ENCODE data around the gene GRM4. TPM values are rescaled to one million over a fixed set of nuclear protein-coding genes. Genes with fewer than 3 reads are reported as not detected.

GRM4 gene
- total RNA-seq, 2 experiments from 2014 or later = 0.05 TPM; not detected in 1

DNA sequence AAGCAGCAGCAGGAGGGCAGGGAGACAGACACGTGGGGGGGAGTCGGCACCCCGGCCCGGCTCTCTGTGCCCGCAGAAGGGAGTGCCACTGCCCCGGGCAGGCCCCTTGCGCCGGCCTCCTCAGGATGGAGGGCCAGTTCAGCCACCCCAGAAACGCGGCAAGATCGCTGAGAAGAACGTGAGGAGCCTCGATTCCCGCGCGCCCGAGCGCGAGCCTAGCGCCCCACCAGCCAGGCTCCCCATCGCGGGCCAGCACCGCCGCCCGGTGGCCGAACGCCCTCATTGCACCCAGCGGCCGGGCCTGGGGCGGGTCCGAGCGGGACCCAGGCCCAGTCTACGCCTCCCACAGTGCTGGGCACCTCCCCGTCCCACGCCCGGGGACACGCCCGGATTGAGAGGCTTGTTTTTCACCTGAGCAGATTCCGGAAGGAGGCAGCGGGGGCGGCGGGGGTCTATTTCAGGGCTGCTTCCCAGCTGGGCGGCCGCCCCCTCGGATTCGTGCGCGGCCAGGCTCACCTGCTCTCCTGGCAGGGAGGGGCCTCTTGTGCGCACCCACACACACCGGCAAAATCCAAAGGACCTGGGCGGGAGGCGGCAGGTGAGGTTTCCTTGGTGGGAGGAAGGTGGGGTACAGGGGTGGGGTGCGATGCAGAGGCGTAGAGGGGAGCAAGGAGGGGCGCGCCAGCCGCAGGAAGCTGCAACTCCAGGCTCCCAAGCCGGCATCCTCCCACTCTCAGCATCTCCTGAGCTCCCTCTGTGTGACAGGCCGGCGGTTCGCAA lies 9.0 kb upstream of the GRM4 start:
- ChIA-PET POLR2A (no interaction called here), CTCF (interaction anchor here (0.6 to 6.4 kb wide), 19 partner anchors 9 to 771 kb away, joined by 3 to 113 read pairs (median 4); partner anchors contain the start of genes GRM4, IP6K3 and UQCC2)
- intact Hi-C loops (cut with micrococcal nuclease) = loop anchor here (1.0 to 5.0 kb wide), 2 partner anchors 100 to 383 kb away; no protein-coding TSS in a partner anchor
- Mint-ChIP-seq H3K4me1 (ENCODE audit: low read depth) (peaks cover 7% of the 10 kb centered on the region), H3K27ac (no peak overlapping the region), H3K9me3 (peaks cover 6% of the 10 kb centered on the region), H3K36me3 (no peaks in the 10 kb centered on the region), H3K4me3 (no peak overlapping the region), H3K27me3 (peaks cover 42% of the 10 kb centered on the region)
- peak; percentile 73 for DNase-seq

DNA sequence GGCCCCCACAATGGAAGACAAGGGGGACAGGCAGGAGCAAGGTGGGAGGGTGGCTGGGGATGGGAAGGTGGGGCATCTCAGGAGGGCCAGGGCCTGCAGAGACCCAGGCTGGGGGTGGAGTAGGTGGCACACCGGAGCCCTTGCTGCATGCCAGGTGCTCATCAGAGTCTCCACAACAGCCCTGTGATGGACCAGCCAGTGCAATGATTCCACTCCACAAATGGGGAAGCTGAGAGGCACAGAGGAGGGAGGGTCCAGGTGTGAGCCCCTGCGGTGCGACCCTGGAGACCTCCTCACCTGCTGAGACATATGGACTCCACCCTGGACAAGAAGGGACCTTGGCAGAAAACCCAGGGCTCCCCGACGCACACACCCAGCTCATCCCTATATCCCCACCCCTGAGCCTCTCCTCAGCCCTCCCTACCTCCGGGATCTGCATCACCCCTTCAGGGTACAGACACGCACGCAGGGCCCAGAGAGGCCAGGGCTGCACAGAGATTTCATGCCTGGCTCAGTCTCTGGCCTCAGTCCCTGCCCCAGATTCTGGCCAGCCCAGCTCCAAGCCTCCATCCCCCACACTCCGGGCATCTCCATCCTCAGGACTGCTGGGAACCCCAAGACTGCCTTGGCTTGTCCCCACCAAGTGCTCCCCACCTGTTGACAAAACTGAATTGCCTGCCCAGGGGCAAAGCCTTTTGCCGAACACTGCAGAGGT lies 7.1 kb upstream of the GRM4 start:
- Mint-ChIP-seq H3K9me3 (no peaks in the 10 kb centered on the region), H3K4me3 (no peak overlapping the region), H3K4me1 (ENCODE audit: low read depth) (peaks cover 7% of the 10 kb centered on the region), H3K27me3 (peaks cover 54% of the 10 kb centered on the region), H3K27ac (no peak overlapping the region), H3K36me3 (no peaks in the 10 kb centered on the region)
- no peak for DNase-seq
- ChIA-PET CTCF (interaction anchor here (5.4 to 6.4 kb wide), 2 partner anchors 100 to 383 kb away, joined by 56 to 113 read pairs; no protein-coding TSS in a partner anchor), POLR2A (no interaction called here)
- intact Hi-C loops (cut with micrococcal nuclease) = loop anchor here (5.0 kb wide), 1 partner anchor 381 kb away; no protein-coding TSS in a partner anchor

DNA sequence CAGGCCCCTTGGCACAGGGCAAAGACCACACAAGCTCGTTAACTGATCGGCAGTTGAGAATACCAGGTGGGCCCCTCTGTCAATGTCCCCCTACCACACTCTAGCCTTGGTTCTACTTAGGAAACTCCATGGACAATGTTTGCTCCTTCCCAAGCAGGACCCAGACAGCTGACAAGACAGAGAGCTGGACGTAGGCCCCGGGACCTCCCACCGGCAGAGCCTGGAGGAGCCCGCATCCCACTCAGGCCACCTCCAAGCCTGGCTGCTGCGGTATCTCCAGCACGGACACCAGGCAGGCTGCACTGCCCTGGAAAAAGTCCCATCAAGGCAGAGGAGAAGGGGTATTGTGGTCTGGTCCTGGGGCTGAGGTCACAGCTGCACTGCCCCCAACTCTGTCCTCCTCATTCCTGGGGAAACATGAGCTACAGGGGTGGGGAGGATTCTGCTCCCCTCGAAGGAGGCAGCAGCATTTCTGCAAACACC lies 6.2 kb upstream of the GRM4 start:
- intact Hi-C loops (cut with micrococcal nuclease) = loop anchor here (5.0 kb wide), 1 partner anchor 380 kb away; no protein-coding TSS in a partner anchor
- POLR2A ChIA-PET = no interaction called here
- H3K36me3 Mint-ChIP-seq = no peaks in the 10 kb centered on the region
- H3K4me3 Mint-ChIP-seq = no peak overlapping the region
- H3K27me3 Mint-ChIP-seq = peaks cover 56% of the 10 kb centered on the region
- CTCF ChIA-PET = interaction anchor here (1.0 to 6.4 kb wide), 3 partner anchors 99 to 408 kb away, joined by 3 to 113 read pairs (median 56); no protein-coding TSS in a partner anchor
- no peaks in the 10 kb centered on the region for H3K9me3 Mint-ChIP-seq
- no peak overlapping the region for H3K27ac Mint-ChIP-seq
- peaks cover 7% of the 10 kb centered on the region for H3K4me1 Mint-ChIP-seq (ENCODE audit: low read depth)
- no peak for DNase-seq

DNA sequence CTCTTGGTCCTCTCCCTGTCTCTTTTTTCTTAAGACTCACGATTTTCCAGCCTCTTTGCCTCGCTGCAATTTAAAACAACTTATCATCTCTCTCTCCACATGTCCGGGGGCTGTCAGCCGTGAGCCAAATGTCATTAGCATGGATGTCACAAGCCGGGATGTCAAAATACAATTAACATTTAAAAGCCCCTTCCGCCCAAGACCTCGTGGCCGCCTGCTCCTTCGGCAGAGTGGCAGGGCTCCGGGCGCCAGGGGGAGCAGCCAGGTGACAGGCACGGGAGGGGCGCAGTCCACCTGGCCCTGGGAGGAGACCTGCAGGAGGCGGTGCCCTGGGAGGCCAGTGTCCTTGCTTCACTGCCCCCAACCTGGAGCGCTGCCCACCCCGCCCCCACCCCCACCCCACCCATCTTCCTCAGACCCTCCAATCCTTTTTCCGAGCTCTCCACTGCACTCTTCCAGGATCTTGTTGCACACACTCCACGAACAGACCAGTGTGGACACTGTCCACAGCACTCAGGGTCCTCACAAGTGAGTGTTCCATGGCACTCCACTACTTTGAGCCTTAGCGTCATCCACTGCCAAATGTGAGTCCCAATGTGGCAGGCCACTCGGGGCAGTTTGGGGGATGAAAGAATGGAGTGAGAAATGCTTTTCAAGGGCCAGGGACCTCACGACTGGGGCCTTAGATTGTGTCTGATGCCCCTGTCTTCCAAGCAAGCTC lies 5.6 kb upstream of the GRM4 start:
- no peak overlapping the region for H3K27ac Mint-ChIP-seq
- intact Hi-C loops (cut with micrococcal nuclease) = loop anchor here (5.0 kb wide), 1 partner anchor 379 kb away; no protein-coding TSS in a partner anchor
- H3K4me3 Mint-ChIP-seq = no peak overlapping the region
- peaks cover 7% of the 10 kb centered on the region for H3K4me1 Mint-ChIP-seq (ENCODE audit: low read depth)
- H3K27me3 Mint-ChIP-seq = peaks cover 60% of the 10 kb centered on the region
- H3K9me3 Mint-ChIP-seq = no peaks in the 10 kb centered on the region
- CTCF ChIA-PET = interaction anchor here (1.0 to 6.4 kb wide), 3 partner anchors 98 to 407 kb away, joined by 3 to 113 read pairs (median 56); no protein-coding TSS in a partner anchor
- POLR2A ChIA-PET = no interaction called here
- DNase-seq = no peak
- H3K36me3 Mint-ChIP-seq = no peaks in the 10 kb centered on the region

DNA sequence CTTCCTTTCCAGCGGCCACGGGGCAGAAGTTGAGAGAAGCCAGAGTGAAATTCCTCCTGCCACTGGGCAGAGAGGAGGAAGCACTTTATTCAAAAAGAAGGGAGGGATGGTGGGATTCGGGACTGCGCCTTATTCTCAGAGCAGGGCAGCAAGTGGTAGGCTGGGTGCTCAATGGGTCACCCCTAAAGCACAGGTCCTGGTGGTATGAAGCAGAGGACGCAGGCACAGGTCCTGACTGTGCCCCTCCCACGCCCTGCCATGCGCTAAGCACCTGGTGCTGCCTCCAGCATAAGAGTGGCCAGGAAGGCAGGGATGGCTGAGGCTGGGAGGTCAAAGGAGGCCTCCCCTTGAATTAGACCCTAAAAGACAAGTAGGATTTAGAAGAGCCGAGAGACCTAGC lies 4.9 kb upstream of the GRM4 start:
- Mint-ChIP-seq H3K27ac (no peak overlapping the region), H3K36me3 (no peaks in the 10 kb centered on the region), H3K9me3 (no peaks in the 10 kb centered on the region), H3K4me3 (no peak overlapping the region), H3K4me1 (ENCODE audit: low read depth) (peaks cover 7% of the 10 kb centered on the region), H3K27me3 (peaks cover 66% of the 10 kb centered on the region)
- POLR2A ChIA-PET = no interaction called here
- no peak for DNase-seq
- intact Hi-C loops (cut with micrococcal nuclease) = loop anchor here (5.0 kb wide), 1 partner anchor 378 kb away; no protein-coding TSS in a partner anchor
- CTCF ChIA-PET = interaction anchor here (1.2 kb wide), 1 partner anchor 380 kb away, joined by 4 read pairs; no protein-coding TSS in a partner anchor

DNA sequence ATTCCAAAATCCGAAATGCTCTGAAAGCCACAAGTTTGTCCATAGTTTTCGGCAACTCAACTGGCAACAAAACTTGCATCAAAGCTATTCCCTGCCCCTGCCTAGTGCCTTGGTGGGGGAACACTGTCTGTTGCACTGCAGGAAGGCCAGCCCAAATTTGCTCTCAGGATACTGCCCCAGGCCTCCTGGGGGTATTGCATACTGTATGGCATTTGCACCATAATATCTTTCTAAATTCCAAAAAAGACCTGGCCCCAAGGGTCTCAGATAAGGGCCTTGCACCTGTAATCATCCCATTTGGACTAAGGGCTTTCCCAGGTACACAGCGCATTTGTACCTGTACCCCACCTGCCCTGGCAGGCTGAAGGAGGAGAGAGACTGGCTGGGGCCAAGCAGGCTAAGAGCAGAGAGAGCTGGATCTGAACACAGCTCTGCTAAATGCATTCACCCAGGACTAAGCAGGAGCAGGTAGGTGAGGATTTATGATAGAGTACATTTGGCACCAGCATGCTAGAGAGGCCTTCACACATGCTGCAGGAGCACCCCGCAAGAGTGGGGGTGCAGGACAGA lies 4.0 kb upstream of the GRM4 start:
- ChIA-PET POLR2A (no interaction called here), CTCF (interaction anchor here (1.2 kb wide), 1 partner anchor 379 kb away, joined by 4 read pairs; no protein-coding TSS in a partner anchor)
- peaks cover 7% of the 10 kb centered on the region for H3K4me1 Mint-ChIP-seq (ENCODE audit: low read depth)
- intact Hi-C loops (cut with micrococcal nuclease) = loop anchor here (5.0 kb wide), 1 partner anchor 378 kb away; no protein-coding TSS in a partner anchor
- no peaks in the 10 kb centered on the region for H3K9me3 Mint-ChIP-seq
- H3K27ac Mint-ChIP-seq = peak overlapping the region; percentile 38
- H3K4me3 Mint-ChIP-seq = no peak overlapping the region
- H3K27me3 Mint-ChIP-seq = peaks cover 68% of the 10 kb centered on the region
- H3K36me3 Mint-ChIP-seq = no peaks in the 10 kb centered on the region
- no peak for DNase-seq

DNA sequence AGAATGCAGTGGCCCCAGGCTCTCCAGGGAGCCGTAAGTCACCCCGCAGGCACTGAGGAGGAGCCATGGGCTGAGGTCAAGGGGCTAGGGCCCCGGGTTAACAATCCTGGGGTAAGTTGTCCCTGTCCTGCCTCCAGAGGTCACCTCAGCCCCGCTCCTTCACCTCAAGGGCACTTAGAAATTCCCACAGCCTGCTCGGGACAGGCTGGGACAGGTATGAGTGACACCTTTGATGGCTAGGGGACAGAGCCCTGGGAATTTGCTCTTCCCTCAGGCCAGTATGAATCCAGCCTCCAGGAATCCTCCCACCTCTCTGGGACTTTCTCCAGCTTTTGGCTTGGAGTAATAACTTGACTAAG lies 3.5 kb upstream of the GRM4 start:
- no peak for DNase-seq
- H3K36me3 Mint-ChIP-seq = no peaks in the 10 kb centered on the region
- intact Hi-C loops (cut with micrococcal nuclease) = no loop called here
- no peak overlapping the region for H3K4me3 Mint-ChIP-seq
- peaks cover 67% of the 10 kb centered on the region for H3K27me3 Mint-ChIP-seq
- H3K27ac Mint-ChIP-seq = no peak overlapping the region
- ChIA-PET CTCF (interaction anchor here (0.9 kb wide), 1 partner anchor 8 kb away, joined by 3 read pairs; no protein-coding TSS in a partner anchor), POLR2A (no interaction called here)
- peaks cover 5% of the 10 kb centered on the region for H3K4me1 Mint-ChIP-seq (ENCODE audit: low read depth)
- H3K9me3 Mint-ChIP-seq = no peaks in the 10 kb centered on the region

DNA sequence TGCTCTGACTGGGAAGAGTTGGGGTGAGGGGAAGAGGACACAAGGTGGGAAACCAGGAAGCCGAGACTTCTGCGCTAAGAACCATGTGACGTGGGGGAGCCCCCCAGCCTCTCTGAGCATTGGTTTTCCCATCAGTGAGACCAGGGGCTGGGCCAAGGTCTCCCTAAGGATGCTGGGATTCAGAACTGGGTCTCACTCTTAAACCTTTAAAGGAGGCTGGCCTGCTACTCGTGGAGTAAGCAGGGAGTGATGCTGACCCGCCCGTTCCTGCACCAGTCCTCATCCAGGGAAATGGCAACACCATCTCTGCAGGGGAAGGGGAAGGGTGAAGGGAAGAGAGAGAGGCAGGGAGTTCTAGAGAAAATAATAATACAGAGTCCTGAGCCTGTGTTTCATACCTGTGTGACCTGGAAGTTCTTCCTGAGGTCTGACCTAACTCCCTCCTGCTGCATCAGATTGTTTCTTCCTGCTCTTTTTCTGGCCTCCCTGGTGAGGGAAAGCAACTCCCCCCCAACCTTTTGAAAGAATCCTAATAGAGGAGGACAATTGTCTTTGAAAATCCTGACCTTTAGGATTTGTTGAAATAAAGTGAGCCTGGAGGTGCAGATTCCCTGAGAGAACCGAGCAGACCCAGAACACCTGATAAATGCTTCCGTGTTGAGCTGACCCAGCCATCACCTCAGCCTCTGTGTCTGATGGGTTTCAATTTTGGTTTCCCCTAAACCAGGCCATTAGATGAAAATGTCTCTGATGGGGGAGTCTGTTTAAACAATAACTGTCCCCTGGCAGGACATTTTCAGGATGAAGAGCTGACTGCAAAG lies 3.0 kb upstream of the GRM4 start:
- ChIA-PET POLR2A (no interaction called here), CTCF (interaction anchor here (0.9 kb wide), 1 partner anchor 8 kb away, joined by 3 read pairs; no protein-coding TSS in a partner anchor)
- H3K9me3 Mint-ChIP-seq = no peaks in the 10 kb centered on the region
- intact Hi-C loops (cut with micrococcal nuclease) = no loop called here
- H3K27ac Mint-ChIP-seq = no peak overlapping the region
- H3K4me1 Mint-ChIP-seq (ENCODE audit: low read depth) = no peaks in the 10 kb centered on the region
- no peak for DNase-seq
- H3K4me3 Mint-ChIP-seq = no peak overlapping the region
- no peaks in the 10 kb centered on the region for H3K36me3 Mint-ChIP-seq
- H3K27me3 Mint-ChIP-seq = peaks cover 62% of the 10 kb centered on the region

DNA sequence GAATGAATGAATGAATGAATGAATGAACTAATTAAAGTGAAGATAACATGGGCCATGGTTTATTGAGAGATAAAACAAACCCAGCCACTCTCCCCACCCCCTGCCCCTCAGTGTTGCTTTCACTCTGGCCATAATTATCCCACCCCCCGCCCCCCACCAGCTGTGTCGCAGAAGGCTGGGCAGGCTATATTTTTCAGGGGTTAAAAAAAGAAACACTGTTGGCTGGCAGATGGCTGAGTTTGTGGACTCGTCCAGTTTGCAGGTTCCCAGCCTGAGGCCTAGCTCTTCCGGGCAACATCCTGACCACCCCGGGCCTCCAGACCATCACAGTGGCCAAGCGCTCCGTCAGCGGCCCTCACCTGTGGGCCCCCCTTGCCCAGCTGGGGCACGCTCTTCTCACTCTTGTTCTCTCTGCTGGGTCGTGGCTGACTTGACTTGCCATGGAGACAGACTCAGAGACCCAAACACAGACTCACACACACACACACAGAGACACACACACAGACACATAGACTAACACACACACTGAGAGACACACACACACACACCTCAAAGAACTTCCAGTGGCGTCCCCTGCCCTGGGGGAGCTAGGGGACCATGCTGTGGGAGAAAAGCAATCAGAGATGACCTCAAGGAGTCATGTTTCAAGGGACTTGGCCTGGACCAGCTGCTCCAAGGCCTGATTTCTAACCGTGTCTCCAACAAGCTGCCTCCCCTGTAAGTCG lies 2.2 kb upstream of the GRM4 start:
- CTCF ChIA-PET = interaction anchor here (1.1 kb wide), 1 partner anchor 377 kb away, joined by 3 read pairs; no protein-coding TSS in a partner anchor
- POLR2A ChIA-PET = no interaction called here
- Mint-ChIP-seq H3K36me3 (no peaks in the 10 kb centered on the region), H3K27me3 (peaks cover 63% of the 10 kb centered on the region), H3K27ac (no peak overlapping the region), H3K4me3 (no peak overlapping the region), H3K9me3 (no peaks in the 10 kb centered on the region), H3K4me1 (ENCODE audit: low read depth) (peaks cover 5% of the 10 kb centered on the region)
- intact Hi-C loops (cut with micrococcal nuclease) = no loop called here
- DNase-seq = no peak

DNA sequence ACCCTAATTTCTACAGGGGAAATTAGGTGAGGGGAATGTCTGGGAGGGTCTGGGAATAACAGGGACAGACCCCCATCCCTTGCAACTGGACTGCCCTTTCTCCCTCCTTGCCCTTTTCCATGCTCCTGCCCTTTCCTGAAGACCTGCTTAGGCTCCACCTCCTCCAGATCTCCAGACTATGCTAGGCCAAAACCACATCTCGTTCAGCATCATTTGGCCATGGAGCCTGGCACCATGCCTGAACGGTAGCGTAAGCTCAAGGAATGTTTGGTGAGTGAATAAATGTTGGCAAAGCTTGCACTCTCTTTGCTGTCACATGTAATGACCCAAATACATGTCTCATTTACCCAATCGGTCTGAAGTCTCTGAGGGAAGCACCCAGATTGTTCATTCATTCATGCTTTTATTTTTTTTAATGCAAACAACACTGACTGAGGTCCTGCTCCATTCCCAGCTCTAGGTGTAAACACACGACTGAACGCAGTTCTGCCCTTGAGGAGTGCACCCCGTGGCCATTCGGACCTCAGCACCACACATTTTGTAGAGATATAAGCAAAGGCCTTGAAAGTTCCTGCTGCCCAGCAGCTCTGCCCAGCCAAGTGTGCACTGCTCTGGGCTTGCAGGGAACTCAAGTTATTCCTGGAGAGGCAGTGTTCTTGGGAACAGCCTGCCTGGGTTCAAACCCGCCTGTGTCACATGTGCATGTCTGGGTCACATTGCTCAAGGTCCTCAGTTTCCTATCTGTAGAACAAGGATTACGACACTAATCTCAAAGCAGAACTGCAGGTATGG lies 1.1 kb upstream of the GRM4 start:
- intact Hi-C loops (cut with micrococcal nuclease) = no loop called here
- Mint-ChIP-seq H3K4me1 (ENCODE audit: low read depth) (peaks cover 12% of the 10 kb centered on the region), H3K9me3 (no peaks in the 10 kb centered on the region), H3K4me3 (no peak overlapping the region), H3K27me3 (peaks cover 63% of the 10 kb centered on the region), H3K27ac (no peak overlapping the region), H3K36me3 (no peaks in the 10 kb centered on the region)
- CTCF ChIA-PET = interaction anchor here (0.6 to 1.1 kb wide), 2 partner anchors 11 to 376 kb away, joined by 3 to 4 read pairs; no protein-coding TSS in a partner anchor
- POLR2A ChIA-PET = no interaction called here
- DNase-seq = no peak
